IMR-90 (cell line): ENCODE results near the gene NXN. TPM values are rescaled to one million over a fixed set of nuclear protein-coding genes. Genes with fewer than 3 reads are reported as not detected.

Source experiments
- ATAC-seq: fragments of 200-7000 bp; cut with Tn5 transposase; 2 replicates; pipeline ENCODE4 v1.9.1; 2020; ENCODE audit warnings: low read depth, mild to moderate bottlenecking, moderate library complexity
- BruUV-seq: library from RNA; stranded (reverse); fragments of 400-500 nt; replicated peaks from 2 replicates; lab custom pipeline; 2021; lab: Mats Ljungman, UMichigan
- CTCF ChIA-PET: fragments of 300-600 bp; formaldehyde crosslinking; extraction: SDS; loops from one replicate; lab custom pipeline; 2021; ENCODE audit warnings: antibody characterized with exemption; lab: Yijun Ruan, JAX
- POLR2A ChIA-PET: fragments of 300-600 bp; sonication (Branson Sonifier 250); formaldehyde crosslinking; loops from one replicate; lab custom pipeline; 2022; ENCODE audit warnings: antibody characterized with exemption; ENCODE audit not compliant: unreplicated experiment; lab: Charles Lee
- DNase-seq: peaks from one replicate; pipeline ENCODE4 v3.0.0; 2013
- H2AFZ ChIP-seq: replicated peaks from 2 replicates; pipeline ENCODE3; 2013; ENCODE audit warnings: low read length, mild to moderate bottlenecking; ENCODE audit not compliant: poor library complexity
- H2AK5ac ChIP-seq: 2 replicates; pipeline ENCODE4 v1.6.1; 2013; ENCODE audit warnings: low read depth, low read length, inconsistent platforms
- H2AK9ac ChIP-seq: replicated peaks from 2 replicates; pipeline ENCODE3; 2013; ENCODE audit warnings: mild to moderate bottlenecking, low read depth, low read length, moderate library complexity; ENCODE audit not compliant: poor library complexity
- H2BK120ac ChIP-seq: 2 replicates; pipeline ENCODE4 v1.6.1; 2013; ENCODE audit warnings: low read depth, low read length, inconsistent platforms
- H2BK15ac ChIP-seq: 3 replicates; pipeline ENCODE4 v1.6.1; 2013; ENCODE audit warnings: low read depth, low read length, inconsistent platforms
- H2BK20ac ChIP-seq: 2 replicates; pipeline ENCODE4 v1.6.1; 2013; ENCODE audit warnings: low read depth, mild to moderate bottlenecking, inconsistent platforms, low read length, moderate library complexity
- H2BK5ac ChIP-seq: 2 replicates; pipeline ENCODE4 v1.6.1; 2013; ENCODE audit warnings: mild to moderate bottlenecking, low read depth, low read length, inconsistent platforms; ENCODE audit not compliant: poor library complexity, severe bottlenecking
- H3K14ac ChIP-seq: replicated peaks from 2 replicates; pipeline ENCODE4 v1.6.1; 2013; ENCODE audit warnings: low read depth, low read length, inconsistent platforms
- H3K18ac ChIP-seq: 2 replicates; pipeline ENCODE4 v1.6.1; 2013; ENCODE audit warnings: low read depth, low read length, control low read depth
- H3K23ac ChIP-seq: 2 replicates; pipeline ENCODE4 v1.6.1; 2013; ENCODE audit warnings: low read depth, low read length, inconsistent platforms
- H3K27ac ChIP-seq: 2 replicates; pipeline ENCODE4 v1.5.1; 2013; ENCODE audit warnings: mild to moderate bottlenecking, control low read depth, low read length; ENCODE audit not compliant: insufficient read depth
- H3K27me3 ChIP-seq: 2 replicates; pipeline ENCODE4 v1.6.1; 2013; ENCODE audit warnings: low read length; ENCODE audit not compliant: control insufficient read depth, insufficient read depth
- H3K36me3 ChIP-seq: 2 replicates; pipeline ENCODE4 v1.6.1; 2013; ENCODE audit warnings: low read length, mixed read lengths; ENCODE audit not compliant: control insufficient read depth, insufficient read depth
- H3K4ac ChIP-seq: 2 replicates; pipeline ENCODE4 v1.6.1; 2013; ENCODE audit warnings: low read depth, low read length, inconsistent platforms
- H3K4me1 ChIP-seq: 2 replicates; pipeline ENCODE4 v1.6.1; 2013; ENCODE audit warnings: low read length, mixed read lengths; ENCODE audit not compliant: control insufficient read depth, insufficient read depth
- H3K4me2 ChIP-seq: 2 replicates; pipeline ENCODE4 v1.6.1; 2013; ENCODE audit warnings: low read depth, mild to moderate bottlenecking, control low read depth, low read length, moderate library complexity
- H3K4me3 ChIP-seq: 2 replicates; pipeline ENCODE4 v1.5.1; 2013; ENCODE audit warnings: low read depth, mild to moderate bottlenecking, control low read depth, low read length, moderate library complexity; ENCODE audit not compliant: insufficient read depth
- H3K56ac ChIP-seq: 2 replicates; pipeline ENCODE4 v1.6.1; 2013; ENCODE audit warnings: low read length, inconsistent platforms; ENCODE audit not compliant: insufficient read depth; ENCODE audit errors: extremely low read depth
- H3K79me1 ChIP-seq, 2 experiments: 2 replicates each; pipeline ENCODE4 v1.6.1; 2013; ENCODE audit warnings: low read length in 2 of 2, inconsistent platforms in 1 of 2, low read depth in 1 of 2
- H3K9ac ChIP-seq: 2 replicates; pipeline ENCODE4 v1.6.1; 2013; ENCODE audit warnings: low read depth, low read length, control low read depth
- H3K9me1 ChIP-seq: 2 replicates; pipeline ENCODE4 v1.6.1; 2013; ENCODE audit warnings: low read length, inconsistent platforms; ENCODE audit not compliant: insufficient read depth
- H3K9me3 ChIP-seq: 2 replicates; pipeline ENCODE4 v1.6.1; 2013; ENCODE audit warnings: low read length; ENCODE audit not compliant: control insufficient read depth, insufficient read depth
- H4K20me1 ChIP-seq: 2 replicates; pipeline ENCODE4 v1.6.1; 2013; ENCODE audit warnings: low read length, inconsistent platforms; ENCODE audit not compliant: insufficient read depth
- H4K5ac ChIP-seq: 2 replicates; pipeline ENCODE4 v1.6.1; 2013; ENCODE audit warnings: mild to moderate bottlenecking, low read depth, low read length, control low read depth
- H4K8ac ChIP-seq, 2 experiments: 2 replicates each; pipeline ENCODE4 v1.6.1; 2013; ENCODE audit warnings: low read depth in 2 of 2, low read length in 2 of 2, control low read depth in 1 of 2, inconsistent platforms in 1 of 2
- H4K91ac ChIP-seq: 2 replicates; pipeline ENCODE4 v1.6.1; 2013; ENCODE audit warnings: low read depth, low read length, inconsistent platforms; ENCODE audit not compliant: insufficient read depth
- BHLHE40 ChIP-seq: fragments of 150-350 bp; IDR thresholded peaks from 2 replicates; pipeline ENCODE4 v1.6.1; 2016; ENCODE audit warnings: mild to moderate bottlenecking, low read depth, low read length
- CEBPB ChIP-seq: IDR thresholded peaks from 2 replicates; pipeline ENCODE4 v1.6.1; 2012; ENCODE audit warnings: low read depth, low read length, improper control_type of control experiment
- CHD1 ChIP-seq: IDR thresholded peaks from 2 replicates; pipeline ENCODE4 v1.6.1; 2012; ENCODE audit warnings: low read depth, low read length, improper control_type of control experiment
- FOS ChIP-seq: fragments of 150-350 bp; IDR thresholded peaks from 2 replicates; pipeline ENCODE4 v1.6.1; 2016; ENCODE audit warnings: low read depth, low read length
- MAFK ChIP-seq: IDR thresholded peaks from 2 replicates; pipeline ENCODE4 v1.6.1; 2012; ENCODE audit warnings: low read depth, low read length, improper control_type of control experiment
- MXI1 ChIP-seq: IDR thresholded peaks from 2 replicates; pipeline ENCODE4 v1.6.1; 2012; ENCODE audit warnings: low read depth, mild to moderate bottlenecking, low read length, moderate library complexity, borderline replicate concordance
- NFE2L2 ChIP-seq: fragments of 150-350 bp; IDR thresholded peaks from 2 replicates; pipeline ENCODE4 v1.6.1; 2016; ENCODE audit warnings: low read depth, mild to moderate bottlenecking, low read length
- POLR2A ChIP-seq: IDR thresholded peaks from 2 replicates; pipeline ENCODE4 v1.6.1; 2012; ENCODE audit warnings: mild to moderate bottlenecking, low read depth, low read length
- RCOR1 ChIP-seq: IDR thresholded peaks from 2 replicates; pipeline ENCODE4 v1.6.1; 2012; ENCODE audit warnings: mild to moderate bottlenecking, low read length, improper control_type of control experiment; ENCODE audit not compliant: insufficient replicate concordance
- RFX5 ChIP-seq: IDR thresholded peaks from 2 replicates; pipeline ENCODE4 v1.8.0; 2012; ENCODE audit warnings: low read depth, mild to moderate bottlenecking, low read length, moderate library complexity
- SMC3 ChIP-seq: fragments of 150-350 bp; IDR thresholded peaks from 2 replicates; pipeline ENCODE4 v1.6.1; 2016; ENCODE audit warnings: low read depth, mild to moderate bottlenecking, antibody characterized with exemption, low read length, moderate library complexity
- WGBS, 2 experiments: methylation state at CpG; one replicate each; pipeline versions ENCODE4 v1.1.5 to v1.1.7; 2013; ENCODE audit warnings: missing lambda C conversion rate in 2 of 2; ENCODE audit not compliant: insufficient read length in 1 of 2; ENCODE audit errors: extremely low coverage in 2 of 2; 5-methylcytosine and 5-hydroxymethylcytosine counted together
- dilution Hi-C: fragments of 300-500 bp; cut with HindIII; formaldehyde crosslinking; loops from one replicate; pipeline ENCODE4 v1.14.3; 2018; ENCODE audit warnings: low sequenced_read_pairs; ENCODE audit not compliant: unreplicated experiment
- in situ Hi-C: fragments of 300-500 bp; cut with MboI; formaldehyde crosslinking; loops from 3 replicates; pipeline ENCODE4 v1.14.3; 2019; ENCODE audit warnings: low sequenced_read_pairs, inconsistent platforms, mixed read lengths
- intact Hi-C: fragments of 100-400 bp; cut with micrococcal nuclease; formaldehyde crosslinking; loops from 2 replicates; pipeline ENCODE4 v1.10.0; 2022
- polyA plus RNA-seq, 3 experiments: library from polyadenylated mRNA; depleted of rRNA; stranded (reverse); fragments of >200 nt; gene quantifications; 2 replicates each; pipeline ENCODE4 v1.2.3, GENCODE V29; 2012; ENCODE audit warnings: low replicate concordance in 1 of 3
- total RNA-seq: library from RNA; depleted of rRNA; stranded (reverse); fragments of >200 nt; gene quantifications from 2 replicates; pipeline ENCODE4 v1.2.3, GENCODE V29; 2012
- TF ChIP-seq, protein P1 (sequence below): fragments of 150-350 bp; IDR thresholded peaks from 2 replicates; pipeline ENCODE4 v1.6.1; 2016; ENCODE audit warnings: low read depth, mild to moderate bottlenecking, low read length, moderate library complexity, borderline replicate concordance
- TF ChIP-seq, protein P2 (sequence below): fragments of 150-350 bp; IDR thresholded peaks from 2 replicates; pipeline ENCODE4 v1.6.1; 2017; ENCODE audit warnings: mild to moderate bottlenecking, antibody characterized with exemption, low read length, low read depth
- TF ChIP-seq, protein P3 (sequence below): conservative IDR thresholded peaks from 2 replicates; pipeline ENCODE4 v1.5.1; 2012; ENCODE audit warnings: mild to moderate bottlenecking, low read depth, low read length, improper control_type of control experiment

NXN gene
- total and polyA plus RNA-seq, 2 of the 4 experiments (the other 2 are of a cell fraction), result 52.5 to 116 TPM

DNA sequence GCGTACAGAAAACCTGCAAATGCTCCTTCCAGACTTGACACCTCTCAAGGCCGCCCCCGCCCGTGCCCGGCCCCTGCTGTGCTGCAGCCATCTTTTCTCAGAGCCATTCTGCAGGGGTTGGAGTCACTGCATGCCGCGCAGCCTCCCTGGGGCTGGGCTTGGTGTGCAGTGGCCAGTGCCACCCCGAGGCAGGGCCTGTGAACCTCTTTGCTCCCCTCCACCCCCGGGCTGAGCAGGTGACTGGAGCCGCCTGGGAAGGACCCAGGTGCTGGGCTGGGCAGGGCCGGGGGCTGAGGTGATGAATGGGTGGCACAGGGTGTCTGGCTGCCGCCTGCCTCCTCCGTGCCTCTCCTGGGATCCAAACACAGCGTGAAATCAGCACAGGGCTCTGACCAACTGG, 177.1 kb downstream of the NXN start:
- Histone ChIP-seq H3K4ac (no peak overlapping the region), H4K20me1 (peaks cover 27% of the 10 kb centered on the region), H3K4me2 (no peak overlapping the region), H3K79me1 (peaks cover 0 to under 1% of the 10 kb centered on the region in 2 experiments; a peak in 1 of 4 replicates), H3K4me1 (no peaks in the 10 kb centered on the region), H3K9me1 (peaks cover 2% of the 10 kb centered on the region; the same call in 1 of the 2 replicates), H3K56ac (no peak overlapping the region), H3K27ac (no peak overlapping the region), H3K4me3 (no peak overlapping the region), H2BK5ac (no peak overlapping the region), H4K91ac (no peak overlapping the region), H2BK15ac (no peak overlapping the region), H3K9me3 (no peaks in the 10 kb centered on the region), H3K27me3 (no peaks in the 10 kb centered on the region), H2AK9ac (no peak overlapping the region), H3K36me3 (peaks cover 69% of the 10 kb centered on the region), H3K14ac (no peak overlapping the region), H3K9ac (no peak overlapping the region), H2BK120ac (no peak overlapping the region), H4K5ac (no peak overlapping the region), H3K18ac (no peak overlapping the region), H4K8ac (no peak overlapping the region), H2AK5ac (no peak overlapping the region), H2AFZ (no peak overlapping the region), H2BK20ac (no peak overlapping the region), H3K23ac (no peak overlapping the region)
- no peak for ATAC-seq
- intact Hi-C loops, result no loop called here
- dilution Hi-C loops, result no loop called here
- no TSS peak for BruUV-seq
- WGBS, 2 experiments, result 98% methylated on average over 10 of the region's 14 CpGs; no CpG with 5 or more reads in 1 of the 2 experiments
- ChIA-PET CTCF (no interaction called here), POLR2A (no interaction called here)
- DNase-seq, result no peak
- TF ChIP-seq, protein P1, sequence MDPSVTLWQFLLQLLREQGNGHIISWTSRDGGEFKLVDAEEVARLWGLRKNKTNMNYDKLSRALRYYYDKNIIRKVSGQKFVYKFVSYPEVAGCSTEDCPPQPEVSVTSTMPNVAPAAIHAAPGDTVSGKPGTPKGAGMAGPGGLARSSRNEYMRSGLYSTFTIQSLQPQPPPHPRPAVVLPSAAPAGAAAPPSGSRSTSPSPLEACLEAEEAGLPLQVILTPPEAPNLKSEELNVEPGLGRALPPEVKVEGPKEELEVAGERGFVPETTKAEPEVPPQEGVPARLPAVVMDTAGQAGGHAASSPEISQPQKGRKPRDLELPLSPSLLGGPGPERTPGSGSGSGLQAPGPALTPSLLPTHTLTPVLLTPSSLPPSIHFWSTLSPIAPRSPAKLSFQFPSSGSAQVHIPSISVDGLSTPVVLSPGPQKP, result no peak
- no peak for TF ChIP-seq POLR2A
- TF ChIP-seq MAFK, result no peak
- TF ChIP-seq SMC3, result no peak
- no peak for TF ChIP-seq BHLHE40
- TF ChIP-seq CEBPB, result no peak
- TF ChIP-seq MXI1, result no peak
- TF ChIP-seq CHD1, result no peak
- TF ChIP-seq FOS, result no peak
- no peak for TF ChIP-seq RFX5
- no peak for TF ChIP-seq NFE2L2
- TF ChIP-seq, protein P2, sequence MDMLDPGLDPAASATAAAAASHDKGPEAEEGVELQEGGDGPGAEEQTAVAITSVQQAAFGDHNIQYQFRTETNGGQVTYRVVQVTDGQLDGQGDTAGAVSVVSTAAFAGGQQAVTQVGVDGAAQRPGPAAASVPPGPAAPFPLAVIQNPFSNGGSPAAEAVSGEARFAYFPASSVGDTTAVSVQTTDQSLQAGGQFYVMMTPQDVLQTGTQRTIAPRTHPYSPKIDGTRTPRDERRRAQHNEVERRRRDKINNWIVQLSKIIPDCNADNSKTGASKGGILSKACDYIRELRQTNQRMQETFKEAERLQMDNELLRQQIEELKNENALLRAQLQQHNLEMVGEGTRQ, result no peak
- TF ChIP-seq RCOR1, result no peak
- TF ChIP-seq, protein P3, sequence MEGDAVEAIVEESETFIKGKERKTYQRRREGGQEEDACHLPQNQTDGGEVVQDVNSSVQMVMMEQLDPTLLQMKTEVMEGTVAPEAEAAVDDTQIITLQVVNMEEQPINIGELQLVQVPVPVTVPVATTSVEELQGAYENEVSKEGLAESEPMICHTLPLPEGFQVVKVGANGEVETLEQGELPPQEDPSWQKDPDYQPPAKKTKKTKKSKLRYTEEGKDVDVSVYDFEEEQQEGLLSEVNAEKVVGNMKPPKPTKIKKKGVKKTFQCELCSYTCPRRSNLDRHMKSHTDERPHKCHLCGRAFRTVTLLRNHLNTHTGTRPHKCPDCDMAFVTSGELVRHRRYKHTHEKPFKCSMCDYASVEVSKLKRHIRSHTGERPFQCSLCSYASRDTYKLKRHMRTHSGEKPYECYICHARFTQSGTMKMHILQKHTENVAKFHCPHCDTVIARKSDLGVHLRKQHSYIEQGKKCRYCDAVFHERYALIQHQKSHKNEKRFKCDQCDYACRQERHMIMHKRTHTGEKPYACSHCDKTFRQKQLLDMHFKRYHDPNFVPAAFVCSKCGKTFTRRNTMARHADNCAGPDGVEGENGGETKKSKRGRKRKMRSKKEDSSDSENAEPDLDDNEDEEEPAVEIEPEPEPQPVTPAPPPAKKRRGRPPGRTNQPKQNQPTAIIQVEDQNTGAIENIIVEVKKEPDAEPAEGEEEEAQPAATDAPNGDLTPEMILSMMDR, result no peak
- in situ Hi-C loops, result no loop called here
